CD4-positive, alpha-beta T cell treated with Interleukin-21 for 1 hour (primary cell): ENCODE measurements around the gene HCK.

Experiments
- DNase-seq: peaks from one replicate; pipeline ENCODE4 v3.0.0-alpha.2; 2020

The HCK gene

DNA sequence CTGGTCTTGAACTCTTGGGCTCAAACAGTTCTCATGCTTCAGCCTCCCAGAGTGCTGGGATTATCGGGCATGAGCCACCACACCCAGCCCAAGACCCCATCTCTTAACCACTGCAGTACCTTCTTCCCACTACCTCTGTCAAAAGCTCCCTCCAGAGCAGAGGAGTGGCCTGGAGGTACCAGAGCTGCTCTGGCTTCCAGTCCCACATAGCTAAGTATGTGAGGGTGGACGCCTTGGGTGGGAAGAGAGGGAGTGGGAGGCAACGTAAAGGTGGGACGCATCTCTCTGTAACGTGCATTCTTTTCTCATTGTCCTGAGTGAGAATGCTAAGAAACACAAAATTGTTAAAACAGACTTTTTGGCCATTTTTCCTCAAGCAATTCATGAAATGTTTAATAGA lies 82.0 kb downstream of the HCK start:
- DNase-seq: no peak

DNA sequence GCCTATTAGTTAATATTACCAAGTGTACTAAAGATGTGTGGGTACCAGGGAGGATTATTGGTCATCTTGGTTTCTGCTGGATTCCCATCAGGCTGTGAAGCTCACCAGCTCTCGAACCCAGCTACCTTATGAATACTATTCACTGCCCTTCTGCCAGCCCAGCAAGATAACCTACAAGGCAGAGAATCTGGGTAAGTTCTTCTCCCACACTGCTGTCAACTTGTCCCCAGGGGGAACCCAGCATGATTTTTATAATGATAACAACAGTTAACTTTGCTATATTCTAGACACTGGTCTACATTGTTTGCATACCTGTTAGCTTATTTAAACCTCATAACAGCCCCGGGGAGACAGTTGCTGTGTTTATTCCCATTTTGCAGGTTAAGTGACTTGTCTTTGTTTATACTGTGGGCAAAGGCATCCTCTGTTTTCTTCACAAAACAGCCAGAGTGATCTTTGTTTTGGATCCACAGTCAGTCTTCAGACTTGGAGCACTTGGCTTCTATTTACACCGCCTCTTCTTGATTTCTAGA lies 84.0 kb downstream of the HCK start:
- DNase-seq: no peak

DNA sequence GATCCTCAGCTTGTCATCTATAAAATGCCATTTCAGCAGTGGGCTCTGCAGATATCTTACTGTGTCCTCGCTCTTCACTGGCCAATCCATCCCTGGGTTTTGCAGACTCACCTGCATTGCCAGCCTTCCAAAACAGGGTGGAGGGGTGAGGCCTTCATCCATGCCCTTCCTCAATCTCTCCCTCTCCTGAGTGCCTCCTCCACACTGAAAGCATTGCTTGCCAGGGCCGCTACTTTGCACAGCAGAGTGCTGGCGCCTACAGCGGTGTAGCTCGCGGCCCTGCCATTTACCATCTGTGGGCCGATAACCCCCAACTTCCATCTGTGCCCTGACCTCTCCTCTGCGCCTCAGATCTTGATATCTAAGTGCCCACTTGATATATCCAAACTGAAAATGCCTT lies 86.9 kb downstream of the HCK start:
- no peak for DNase-seq

DNA sequence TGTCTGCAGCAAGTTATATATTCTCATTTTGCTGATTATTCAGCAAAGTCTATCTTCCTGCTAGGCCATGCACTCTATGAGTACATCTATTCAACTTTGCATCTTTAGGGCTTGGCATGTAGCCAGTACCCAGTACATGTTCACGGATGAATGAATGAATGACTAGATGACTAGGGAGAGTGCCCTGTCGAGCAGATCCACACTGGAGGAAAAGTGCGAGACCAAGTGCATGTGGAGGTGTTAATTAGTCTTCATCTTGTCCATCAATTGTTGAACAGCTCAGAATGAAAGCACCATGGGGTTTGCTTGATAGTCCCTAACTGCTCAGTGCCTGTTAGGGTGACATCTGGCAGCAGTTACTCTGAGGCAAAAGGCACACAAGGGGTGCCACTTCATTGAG lies 87.9 kb downstream of the HCK start:
- no peak for DNase-seq

DNA sequence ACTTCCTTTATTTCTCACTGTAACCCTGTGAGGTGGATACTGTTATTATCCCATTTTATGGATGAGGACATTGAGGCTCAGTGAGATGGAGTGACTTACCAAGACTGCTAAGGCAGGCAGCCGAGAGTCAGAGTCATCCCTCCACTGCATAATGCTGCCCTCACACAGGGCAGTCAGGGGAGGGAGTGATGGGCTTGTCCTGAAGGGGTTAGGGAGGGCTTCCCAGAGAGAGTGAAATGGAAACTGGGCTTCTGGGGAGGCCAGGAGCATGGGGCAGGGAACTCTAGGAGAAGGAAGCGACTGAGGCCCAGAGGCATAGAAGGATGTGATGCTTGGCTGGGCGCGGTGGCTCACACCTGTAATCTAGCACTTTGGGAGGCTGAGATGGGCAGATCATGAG lies 88.6 kb downstream of the HCK start:
- no peak for DNase-seq

DNA sequence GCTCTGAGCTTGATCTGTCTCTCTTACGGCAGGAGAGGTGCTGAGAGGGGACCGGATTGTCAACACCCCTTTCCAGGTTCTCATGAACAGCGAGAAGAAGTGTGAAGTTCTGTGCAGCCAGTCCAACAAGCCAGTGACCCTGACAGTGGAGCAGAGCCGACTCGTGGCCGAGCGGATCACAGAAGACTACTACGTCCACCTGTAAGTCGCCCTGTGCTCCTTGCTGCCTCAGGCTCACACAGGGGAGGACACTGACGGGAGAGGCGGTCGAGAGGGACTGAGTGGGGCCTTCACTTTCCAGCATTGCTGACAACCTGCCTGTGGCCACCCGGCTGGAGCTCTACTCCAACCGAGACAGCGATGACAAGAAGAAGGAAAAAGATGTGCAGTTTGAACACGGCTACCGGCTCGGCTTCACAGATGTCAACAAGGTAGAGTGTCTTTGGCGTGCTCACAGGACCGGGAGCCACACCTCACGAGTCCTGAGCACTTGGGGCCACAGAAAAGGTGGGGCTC lies 89.5 kb downstream of the HCK start:
- DNase-seq: no peak

DNA sequence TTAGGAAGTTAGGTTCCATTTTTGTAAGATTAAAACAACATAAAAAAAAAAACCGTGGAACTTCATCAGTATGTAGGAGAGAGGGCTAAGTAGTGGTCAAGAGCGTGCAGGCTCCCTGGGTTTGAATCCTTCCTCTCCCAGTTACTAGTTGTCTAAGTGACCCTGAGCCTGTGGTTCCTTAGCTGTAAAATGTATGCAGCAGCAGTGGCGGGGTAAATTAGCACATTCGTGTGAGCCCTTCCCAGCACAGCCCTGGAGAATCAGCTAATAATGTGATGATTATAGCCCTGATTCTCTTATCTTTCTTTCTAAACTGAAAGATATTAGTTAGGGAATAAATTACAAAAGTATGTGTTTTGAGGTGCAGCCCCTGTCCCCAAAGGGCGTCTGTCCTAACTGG lies 90.0 kb downstream of the HCK start:
- no peak for DNase-seq

DNA sequence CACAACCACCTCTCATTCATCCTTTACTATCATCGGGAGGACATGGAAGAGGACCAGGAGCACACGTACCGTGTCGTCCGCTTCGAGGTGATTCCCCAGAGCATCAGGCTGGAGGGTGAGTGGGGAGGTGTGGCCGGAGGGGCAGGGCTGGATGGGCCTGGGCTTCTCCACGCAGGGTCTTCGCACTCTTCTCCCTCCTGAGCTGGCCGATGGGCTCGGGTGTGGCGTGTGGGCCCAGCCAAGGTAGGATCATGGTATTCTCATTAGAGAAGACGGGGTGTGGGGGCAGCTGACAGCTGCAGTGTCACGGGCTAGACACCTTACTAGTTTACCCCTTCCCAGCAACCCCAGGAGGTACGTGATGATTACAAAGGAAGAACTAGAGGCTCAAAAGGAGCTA lies 90.9 kb downstream of the HCK start:
- no peak for DNase-seq

DNA sequence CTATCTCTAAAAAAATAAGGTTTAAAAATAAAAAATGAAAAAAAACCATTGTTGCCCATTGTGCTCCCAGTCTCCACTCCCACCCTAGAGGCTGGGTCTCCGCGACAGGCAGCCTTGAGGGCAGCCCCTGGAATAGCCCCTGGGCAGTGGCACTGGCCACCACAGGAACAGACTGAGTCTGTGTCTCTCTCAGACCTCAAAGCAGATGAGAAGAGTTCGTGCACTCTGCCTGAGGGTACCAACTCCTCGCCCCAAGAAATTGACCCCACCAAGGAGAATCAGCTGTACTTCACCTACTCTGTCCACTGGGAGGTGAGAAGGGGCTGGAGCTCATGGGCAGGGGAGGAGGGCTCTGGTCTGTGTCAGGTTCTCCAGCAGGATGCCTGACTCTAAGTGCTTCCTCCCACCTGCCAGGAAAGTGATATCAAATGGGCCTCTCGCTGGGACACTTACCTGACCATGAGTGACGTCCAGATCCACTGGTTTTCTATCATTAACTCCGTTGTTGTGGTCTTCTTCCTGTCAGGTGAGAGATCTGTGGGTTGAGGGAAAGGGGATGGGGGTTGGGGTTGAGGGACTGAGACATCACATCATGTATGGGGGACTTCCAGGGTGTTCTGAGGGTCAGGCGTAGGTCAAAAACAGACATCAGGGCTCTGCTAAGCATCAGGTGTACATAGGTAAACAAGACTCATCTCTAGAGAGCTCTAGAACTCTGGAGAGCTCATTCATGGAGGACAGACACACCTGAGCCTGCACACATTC lies 93.0 kb downstream of the HCK start:
- DNase-seq: no peak

DNA sequence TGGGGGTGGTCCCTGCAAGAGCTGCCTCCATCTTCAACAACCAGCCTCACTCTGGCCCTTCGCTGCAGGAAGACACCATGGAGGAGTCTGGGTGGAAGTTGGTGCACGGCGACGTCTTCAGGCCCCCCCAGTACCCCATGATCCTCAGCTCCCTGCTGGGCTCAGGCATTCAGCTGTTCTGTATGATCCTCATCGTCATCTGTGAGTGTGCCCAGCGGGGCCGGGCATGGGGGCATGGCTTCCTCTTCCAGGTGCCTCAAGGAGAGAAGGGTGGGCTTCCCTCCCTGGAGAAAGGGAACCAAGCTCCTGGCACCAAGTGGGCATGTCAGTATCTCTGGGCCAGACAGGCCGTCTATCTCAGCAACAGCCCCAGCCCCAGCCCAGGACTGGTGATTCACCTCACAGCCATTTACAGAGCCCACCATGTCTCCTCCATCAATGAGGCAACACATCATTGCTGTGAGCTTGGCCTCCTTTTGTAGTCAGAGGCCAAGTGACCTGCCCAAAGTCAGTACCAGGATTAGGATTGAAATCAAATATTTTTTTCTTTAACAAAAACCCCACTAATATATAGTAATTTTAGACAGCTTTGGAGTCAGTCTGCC lies 97.6 kb downstream of the HCK start:
- DNase-seq: no peak

DNA sequence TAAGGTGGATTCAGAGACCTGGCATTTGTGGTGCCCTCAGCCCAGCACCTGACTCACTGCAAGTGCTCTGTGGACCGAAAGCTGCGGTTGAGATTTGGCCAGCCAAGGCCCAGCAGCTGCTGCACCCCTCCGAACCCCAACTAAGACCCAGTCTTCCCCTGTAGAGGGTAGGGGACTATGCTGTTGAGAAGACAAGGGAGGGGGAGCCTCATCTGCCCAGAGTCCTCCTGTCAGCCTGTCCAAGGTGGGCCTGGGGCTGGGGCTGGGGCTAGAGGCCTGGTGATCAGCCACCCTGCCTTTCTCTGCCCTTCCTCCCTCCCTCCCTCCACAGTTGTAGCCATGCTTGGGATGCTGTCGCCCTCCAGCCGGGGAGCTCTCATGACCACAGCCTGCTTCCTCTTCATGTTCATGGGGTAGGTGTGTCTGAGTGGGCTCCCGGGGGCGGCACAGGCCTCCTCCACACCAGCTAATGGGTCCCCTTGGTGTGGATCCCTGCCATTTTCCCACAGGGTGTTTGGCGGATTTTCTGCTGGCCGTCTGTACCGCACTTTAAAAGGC lies 98.3 kb downstream of the HCK start:
- DNase-seq: no peak
